ENCODE data around the gene PKNOX2.

PKNOX2 gene

GRCh38 chr11:125279676-125280418, 115.3 kb downstream of the PKNOX2 start:
- H3K4me3 Mint-ChIP-seq = no peak overlapping the region
- DNase-seq = no peak
- H3K4me1 Mint-ChIP-seq = peaks cover 14% of the 10 kb centered on the region
- TF ChIP-seq CTCF (IDR thresholded peaks at IDR 0.05) = no peak
- no peak overlapping the region for H3K27ac Mint-ChIP-seq
- H3K9me3 Mint-ChIP-seq = no peaks in the 10 kb centered on the region
- peaks cover 3% of the 10 kb centered on the region for H3K27me3 Mint-ChIP-seq (ENCODE audit: low read depth, poor library complexity)
- H3K36me3 Mint-ChIP-seq (ENCODE audit: low read depth) = no peaks in the 10 kb centered on the region

GRCh38 chr11:125280646-125281045, 116.1 kb downstream of the PKNOX2 start:
- no peak for TF ChIP-seq CTCF (IDR thresholded peaks at IDR 0.05)
- H3K4me1 Mint-ChIP-seq = peaks cover 14% of the 10 kb centered on the region

GRCh38 chr11:125281831-125282595, 117.5 kb downstream of the PKNOX2 start:
- Mint-ChIP-seq H3K36me3 (ENCODE audit: low read depth) (no peaks in the 10 kb centered on the region), H3K27ac (peak overlapping the region; percentile 7), H3K4me3 (no peak overlapping the region), H3K27me3 (ENCODE audit: low read depth, poor library complexity) (peaks cover 6% of the 10 kb centered on the region), H3K9me3 (no peaks in the 10 kb centered on the region), H3K4me1 (peaks cover 26% of the 10 kb centered on the region)
- no peak for DNase-seq
- no peak for TF ChIP-seq CTCF (IDR thresholded peaks at IDR 0.05)

More at GRCh38 chr11:125280646-125281045, 116.1 kb downstream of the PKNOX2 start:
- Mint-ChIP-seq H3K4me3 (no peak overlapping the region), H3K36me3 (ENCODE audit: low read depth) (no peaks in the 10 kb centered on the region), H3K27ac (no peak overlapping the region), H3K9me3 (no peaks in the 10 kb centered on the region), H3K27me3 (ENCODE audit: low read depth, poor library complexity) (peaks cover 6% of the 10 kb centered on the region)
- DNase-seq = no peak

GRCh38 chr11:125282596-125282914, 118.0 kb downstream of the PKNOX2 start:
- H3K27me3 Mint-ChIP-seq (ENCODE audit: low read depth, poor library complexity) = peaks cover 6% of the 10 kb centered on the region
- no peak for TF ChIP-seq CTCF (IDR thresholded peaks at IDR 0.05)
- H3K36me3 Mint-ChIP-seq (ENCODE audit: low read depth) = no peaks in the 10 kb centered on the region
- H3K9me3 Mint-ChIP-seq = no peaks in the 10 kb centered on the region
- DNase-seq = no peak
- peaks cover 32% of the 10 kb centered on the region for H3K4me1 Mint-ChIP-seq
- H3K4me3 Mint-ChIP-seq = no peak overlapping the region
- no peak overlapping the region for H3K27ac Mint-ChIP-seq

- peaks cover 6% of the 10 kb centered on the region for H3K36me3 Mint-ChIP-seq (ENCODE audit: low read depth)
- peaks cover 50% of the 10 kb centered on the region for H3K4me1 Mint-ChIP-seq
- peaks cover 6% of the 10 kb centered on the region for H3K27me3 Mint-ChIP-seq (ENCODE audit: low read depth, poor library complexity)
- no peaks in the 10 kb centered on the region for H3K9me3 Mint-ChIP-seq
- no peak overlapping the region for H3K4me3 Mint-ChIP-seq
- no peak overlapping the region for H3K27ac Mint-ChIP-seq
- DNase-seq = no peak
- no peak for TF ChIP-seq CTCF (IDR thresholded peaks at IDR 0.05)
Observed at GRCh38 chr11:125284245-125284850, 119.8 kb downstream of the PKNOX2 start.
